ENCODE results near the gene SLC6A19.

Gene SLC6A19

GRCh38 chr5:1172007-1172581 lies 29.3 kb upstream of the SLC6A19 start:
- Mint-ChIP-seq H3K27ac (no peak overlapping the region), H3K4me3 (no peak overlapping the region), H3K27me3 (peaks cover 19 to 30% of the 10 kb centered on the region in 2 donors), H3K4me1 (peaks cover 11 to 12% of the 10 kb centered on the region in 2 donors), H3K9me3 (peaks cover 0 to 3% of the 10 kb centered on the region in 2 donors), H3K36me3 (no peaks in the 10 kb centered on the region)
- DNase-seq (no peak), ATAC-seq (replicated peaks) (no peak)

DNA sequence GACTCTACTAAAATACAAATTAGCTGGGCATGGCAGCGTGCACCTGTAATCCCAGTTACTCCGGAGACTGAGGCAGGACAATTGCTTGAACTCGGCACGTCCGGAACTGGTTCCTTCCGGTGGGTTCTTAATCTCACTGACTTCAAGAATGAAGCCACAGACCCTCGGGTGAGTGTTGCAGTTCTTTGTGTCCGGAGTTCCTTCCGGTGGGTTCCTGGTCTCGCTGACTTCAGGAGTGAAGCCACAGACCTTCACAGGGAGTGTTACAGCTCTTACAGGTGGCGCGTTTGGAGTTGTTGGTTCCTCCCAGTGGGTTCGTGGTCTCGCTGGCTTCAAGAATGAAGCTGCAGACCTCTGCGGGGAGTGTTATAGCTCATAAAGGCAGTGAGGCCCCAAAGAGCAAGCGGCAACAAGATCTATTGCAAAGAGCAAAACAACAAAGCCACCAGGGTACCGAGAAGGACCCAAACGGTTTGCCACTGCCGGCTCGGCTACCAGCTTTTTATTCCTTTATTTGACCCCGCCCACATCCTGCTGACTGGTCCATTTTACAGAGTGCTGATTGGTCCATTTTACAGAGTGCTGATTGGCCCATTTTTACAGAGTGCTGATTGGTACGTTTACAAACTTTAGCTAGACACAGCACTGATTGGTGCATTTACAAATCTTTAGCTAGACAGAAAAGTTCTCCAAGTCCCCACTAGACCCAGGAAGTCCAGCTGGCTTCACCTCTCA lies 28.6 kb upstream of the SLC6A19 start:
- peaks cover 18 to 29% of the 10 kb centered on the region in 2 donors for H3K27me3 Mint-ChIP-seq
- DNase-seq (no peak), ATAC-seq (replicated peaks) (no peak)
- H3K4me3 Mint-ChIP-seq: no peak overlapping the region
- H3K9me3 Mint-ChIP-seq: peaks cover 0 to 3% of the 10 kb centered on the region in 2 donors
- no peaks in the 10 kb centered on the region for H3K36me3 Mint-ChIP-seq
- peaks cover 8 to 10% of the 10 kb centered on the region in 2 donors for H3K4me1 Mint-ChIP-seq
- H3K27ac Mint-ChIP-seq: no peak overlapping the region

DNA sequence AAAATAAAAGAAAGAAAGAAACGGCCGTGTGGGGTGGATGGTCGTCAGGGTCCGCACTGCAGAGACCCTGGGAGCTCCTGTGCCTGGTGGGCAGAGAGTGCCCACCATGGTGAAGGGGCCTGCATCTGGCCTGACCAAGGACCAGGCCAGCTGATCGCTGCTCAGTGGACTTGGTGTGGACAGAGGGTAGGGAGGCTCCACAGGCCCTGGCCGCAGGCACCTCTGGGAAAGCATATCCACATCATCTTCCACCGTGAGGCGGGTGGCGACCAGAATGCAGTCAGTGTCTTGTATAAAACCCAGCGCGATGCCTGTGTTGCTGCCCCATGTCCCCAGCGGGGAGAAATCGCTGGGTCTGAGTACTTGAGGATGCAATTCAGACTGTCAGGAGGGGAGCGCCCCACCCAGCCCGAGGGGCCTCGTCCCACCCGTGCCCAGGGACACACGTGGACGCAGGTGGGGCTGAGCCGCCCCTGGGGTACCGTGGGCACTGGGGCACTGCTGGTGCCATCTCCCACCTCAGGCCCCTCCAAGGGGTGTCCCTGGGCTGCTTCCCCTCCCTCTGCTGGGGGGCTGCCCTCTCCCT lies 27.8 kb upstream of the SLC6A19 start:
- ATAC-seq (replicated peaks): no peak
- H3K4me3 Mint-ChIP-seq: no peak overlapping the region

DNA sequence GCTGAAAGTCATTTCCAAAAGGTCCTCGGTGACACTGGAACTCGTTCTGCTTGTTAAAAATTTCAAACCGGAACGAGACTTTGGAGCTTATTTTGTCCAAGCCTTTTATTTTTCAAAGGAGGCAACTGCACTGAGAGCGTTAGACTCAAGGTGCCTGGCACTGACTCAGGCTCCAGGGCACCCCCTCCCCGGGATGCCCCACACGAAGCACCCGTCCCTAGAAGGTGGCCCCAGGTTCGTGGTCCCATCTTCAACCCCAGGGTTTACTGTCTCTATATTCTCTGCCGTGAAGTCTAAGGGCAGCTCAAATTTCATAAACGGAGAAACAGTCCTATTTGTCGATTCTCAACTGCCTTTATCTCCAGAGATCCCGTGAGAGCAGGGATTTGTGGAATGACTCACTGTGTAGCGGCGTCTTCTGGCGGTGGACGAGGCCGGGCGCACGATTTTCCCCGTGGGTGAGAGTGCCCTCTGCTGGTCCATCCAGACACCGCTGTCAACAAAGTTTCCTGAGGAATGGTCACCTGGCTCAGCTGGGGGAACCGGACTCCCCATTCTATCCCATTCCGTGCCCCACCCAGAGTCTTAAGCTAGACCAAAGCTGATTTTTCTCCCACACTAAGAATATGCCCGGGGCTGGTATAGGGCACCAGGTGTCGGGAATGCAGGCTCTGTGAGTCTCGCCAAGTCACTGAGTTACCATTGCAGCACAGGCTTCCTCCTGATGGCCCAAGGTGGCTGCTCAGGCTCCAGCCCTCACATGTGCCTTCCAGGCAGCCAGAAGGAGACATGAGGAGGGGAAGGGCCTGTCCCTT lies 27.1 kb upstream of the SLC6A19 start:
- Mint-ChIP-seq H3K36me3 (no peaks in the 10 kb centered on the region), H3K9me3 (peaks cover 0 to 3% of the 10 kb centered on the region in 2 donors), H3K4me1 (peaks cover 0 to 2% of the 10 kb centered on the region in 2 donors), H3K27me3 (peaks cover 13 to 20% of the 10 kb centered on the region in 2 donors), H3K4me3 (no peak overlapping the region), H3K27ac (no peak overlapping the region)
- no peak for DNase-seq
- ATAC-seq (replicated peaks): peak; percentile 44 to 61

More for the DNA sequence above, 27.8 kb upstream of the SLC6A19 start:
- Mint-ChIP-seq H3K27me3 (peaks cover 15 to 25% of the 10 kb centered on the region in 2 donors), H3K27ac (no peak overlapping the region), H3K9me3 (peaks cover 0 to 3% of the 10 kb centered on the region in 2 donors), H3K36me3 (no peaks in the 10 kb centered on the region), H3K4me1 (peaks cover under 1 to 4% of the 10 kb centered on the region in 2 donors)
- no peak for DNase-seq

- H3K27ac Mint-ChIP-seq: no peak overlapping the region
- peaks cover 0 to 3% of the 10 kb centered on the region in 2 donors for H3K9me3 Mint-ChIP-seq
- peaks cover 9 to 17% of the 10 kb centered on the region in 2 donors for H3K27me3 Mint-ChIP-seq
Observed at GRCh38 chr5:1175015-1175414, 26.4 kb upstream of the SLC6A19 start.

GRCh38 chr5:1175801-1176472 lies 25.5 kb upstream of the SLC6A19 start:
- Mint-ChIP-seq H3K9me3 (peaks cover 0 to 3% of the 10 kb centered on the region in 2 donors), H3K27ac (no peak overlapping the region), H3K27me3 (peaks cover 9 to 17% of the 10 kb centered on the region in 2 donors), H3K4me3 (no peak overlapping the region), H3K36me3 (no peaks in the 10 kb centered on the region), H3K4me1 (peaks cover 0 to 2% of the 10 kb centered on the region in 2 donors)
- DNase-seq (no peak), ATAC-seq (replicated peaks) (no peak)

More at GRCh38 chr5:1175015-1175414, 26.4 kb upstream of the SLC6A19 start:
- DNase-seq (no peak), ATAC-seq (replicated peaks) (no peak)
- H3K4me1 Mint-ChIP-seq: peaks cover 0 to 2% of the 10 kb centered on the region in 2 donors
- no peak overlapping the region for H3K4me3 Mint-ChIP-seq
- H3K36me3 Mint-ChIP-seq: no peaks in the 10 kb centered on the region

GRCh38 chr5:1176473-1177391 lies 24.7 kb upstream of the SLC6A19 start:
- peaks cover 9 to 17% of the 10 kb centered on the region in 2 donors for H3K27me3 Mint-ChIP-seq
- H3K4me3 Mint-ChIP-seq: no peak overlapping the region
- DNase-seq (no peak), ATAC-seq (replicated peaks) (no peak)
- no peaks in the 10 kb centered on the region for H3K36me3 Mint-ChIP-seq
- H3K9me3 Mint-ChIP-seq: peaks cover 0 to 3% of the 10 kb centered on the region in 2 donors
- peaks cover 0 to 2% of the 10 kb centered on the region in 2 donors for H3K4me1 Mint-ChIP-seq
- H3K27ac Mint-ChIP-seq: no peak overlapping the region

DNA sequence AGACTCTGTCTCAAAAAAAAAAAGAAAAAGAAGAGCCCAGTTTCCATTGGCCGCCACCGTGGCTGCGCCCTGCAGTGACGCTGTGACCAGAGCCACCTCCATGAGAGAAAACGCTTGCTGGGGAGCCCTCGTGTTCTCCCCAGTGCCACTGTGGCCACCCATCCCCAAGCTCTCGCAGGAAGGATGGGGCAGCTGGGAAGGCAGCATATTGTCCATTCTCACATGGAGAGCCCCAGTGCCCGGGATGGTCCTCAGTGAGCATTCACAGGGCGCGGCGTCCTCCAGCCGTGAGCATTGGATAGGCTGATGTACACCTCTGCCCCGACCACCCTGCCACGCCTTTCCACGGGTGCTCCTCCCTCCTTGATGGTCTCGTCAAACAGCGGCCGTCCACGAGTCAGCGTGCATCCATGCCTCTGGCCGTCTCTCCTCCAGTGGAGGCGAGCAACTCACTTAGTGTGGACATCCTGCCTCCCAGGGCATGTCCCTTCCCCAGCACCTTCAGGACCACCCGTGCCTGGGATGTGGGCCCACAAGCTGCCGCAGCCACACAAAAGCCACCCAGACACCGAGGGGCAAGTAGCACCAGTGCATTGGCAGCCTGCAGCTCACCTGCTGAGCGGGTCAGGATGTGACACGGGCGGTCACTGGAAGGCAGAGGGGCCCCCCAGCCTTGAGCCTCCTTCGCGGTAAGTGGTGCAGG lies 23.4 kb upstream of the SLC6A19 start:
- H3K27me3 Mint-ChIP-seq: peaks cover 9 to 17% of the 10 kb centered on the region in 2 donors
- no peak overlapping the region for H3K27ac Mint-ChIP-seq
- H3K4me3 Mint-ChIP-seq: no peak overlapping the region
- peaks cover 0 to 3% of the 10 kb centered on the region in 2 donors for H3K9me3 Mint-ChIP-seq
- ATAC-seq (replicated peaks) (no peak), DNase-seq (no peak)
- H3K36me3 Mint-ChIP-seq: no peaks in the 10 kb centered on the region
- peaks cover 0 to 2% of the 10 kb centered on the region in 2 donors for H3K4me1 Mint-ChIP-seq

- Mint-ChIP-seq H3K27ac (no peak overlapping the region), H3K4me3 (no peak overlapping the region), H3K9me3 (peaks cover 0 to 2% of the 10 kb centered on the region in 2 donors), H3K27me3 (peaks cover 7 to 12% of the 10 kb centered on the region in 2 donors), H3K36me3 (no peaks in the 10 kb centered on the region), H3K4me1 (peaks cover 0 to 2% of the 10 kb centered on the region in 2 donors)
- DNase-seq (no peak), ATAC-seq (replicated peaks) (no peak)
Observed at GRCh38 chr5:1178529-1179382, 22.6 kb upstream of the SLC6A19 start.

DNA sequence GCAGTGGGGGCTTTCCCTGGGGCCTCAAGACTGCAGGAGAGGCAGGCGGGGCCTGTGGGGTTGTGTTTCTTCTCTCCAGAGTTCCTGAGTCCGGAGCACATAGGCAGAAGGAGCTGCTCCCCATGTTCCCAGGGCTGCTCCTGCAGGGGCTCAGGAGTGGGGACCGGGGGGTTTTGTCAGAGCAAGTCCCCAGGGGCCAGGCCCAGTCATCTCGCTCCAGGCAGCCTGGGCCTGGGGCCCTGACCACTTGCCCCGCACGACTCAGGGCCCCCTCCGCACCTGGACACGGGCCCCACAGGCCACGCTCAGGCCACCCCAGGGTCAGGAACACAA lies 22.0 kb upstream of the SLC6A19 start:
- Mint-ChIP-seq H3K27ac (no peak overlapping the region), H3K4me3 (no peak overlapping the region), H3K27me3 (peaks cover 4 to 9% of the 10 kb centered on the region in 2 donors), H3K4me1 (peaks cover 0 to under 1% of the 10 kb centered on the region in 2 donors), H3K9me3 (peaks cover 0 to 2% of the 10 kb centered on the region in 2 donors), H3K36me3 (no peaks in the 10 kb centered on the region)
- no peak for ATAC-seq (replicated peaks)
- no peak for DNase-seq

- Mint-ChIP-seq H3K36me3 (no peaks in the 10 kb centered on the region), H3K27me3 (peaks cover 0 to 2% of the 10 kb centered on the region in 2 donors), H3K27ac (no peak overlapping the region), H3K4me1 (no peaks in the 10 kb centered on the region), H3K9me3 (no peaks in the 10 kb centered on the region), H3K4me3 (no peak overlapping the region)
- DNase-seq: no peak
- no peak for ATAC-seq (replicated peaks)
Observed at GRCh38 chr5:1180096-1180495, 21.3 kb upstream of the SLC6A19 start.

- H3K9me3 Mint-ChIP-seq: no peaks in the 10 kb centered on the region
- DNase-seq (no peak), ATAC-seq (replicated peaks) (no peak)
- H3K4me1 Mint-ChIP-seq: no peaks in the 10 kb centered on the region
- no peak overlapping the region for H3K27ac Mint-ChIP-seq
- no peak overlapping the region for H3K4me3 Mint-ChIP-seq
- H3K36me3 Mint-ChIP-seq: no peaks in the 10 kb centered on the region
- H3K27me3 Mint-ChIP-seq: no peaks in the 10 kb centered on the region
Observed at GRCh38 chr5:1180841-1181271, 20.5 kb upstream of the SLC6A19 start.

Data from stimulated activated naive B cell treated with anti-CD40 and anti-IgM and Interleukin-4, amounts not matched to agents 10 μg/mL and 1 μg/mL and 100 μg/mL, for 72 hours (primary cell).